ENCODE measurements around the gene ZNF628. TPM values are rescaled to one million over a fixed set of nuclear protein-coding genes. Genes with fewer than 3 reads are reported as not detected.

Gene ZNF628
- total RNA-seq, 4 donors from 2014 or later: 5.1 to 16.6 (median 11.9) TPM

- H3K4me1 ChIP-seq: peaks cover 11 to 38% (median 33%) of the 10 kb centered on the region in 4 donors
- TF ChIP-seq EP300 (IDR thresholded peaks at IDR 0.05): no peak
- TF ChIP-seq CTCF (IDR thresholded peaks at IDR 0.05): peak in 1 of 3 experiments; percentile 17
- TF ChIP-seq POLR2AphosphoS5 (IDR thresholded peaks at IDR 0.05): peak; percentile 79 to 89
- peak; percentile 75 for TF ChIP-seq POLR2A (IDR thresholded peaks at IDR 0.05; ENCODE audit: low read depth)
- H3K27me3 ChIP-seq: no peaks in the 10 kb centered on the region
These were observed 15.0 kb upstream of the ZNF628 start, which contains the start of gene ISOC2 for GRCh38 chr19:55461259-55461973. TSS of gene ISOC2 (minus strand) at chr19:55461642. CDS start at chr19:55456486, 5,156 bp downstream.

GRCh38 chr19:55461974-55462626 lies 14.3 kb upstream of the ZNF628 start:
- peaks cover 11 to 38% (median 33%) of the 10 kb centered on the region in 4 donors for H3K4me1 ChIP-seq
- H3K27ac ChIP-seq (replicated peaks in 1 of 4): peak overlapping the region; percentile 88 to 96 (median 94)
- peak overlapping the region; percentile 79 to 95 (median 84) for H3K4me3 ChIP-seq
- no peaks in the 10 kb centered on the region for H3K9me3 ChIP-seq
- intact Hi-C loops (cut with DNase I): no loop called here
- DNase-seq (ENCODE audit: extremely low spot score): no peak
- TF ChIP-seq POLR2AphosphoS5 (IDR thresholded peaks at IDR 0.05) (no peak), EP300 (IDR thresholded peaks at IDR 0.05) (no peak)
- no peaks in the 10 kb centered on the region for H3K36me3 ChIP-seq
- no peaks in the 10 kb centered on the region for H3K27me3 ChIP-seq
- WGBS: 13% methylated on average over 27 of the region's 27 CpGs

More at GRCh38 chr19:55461259-55461973, 15.0 kb upstream of the ZNF628 start, which contains the start of gene ISOC2:
- intact Hi-C loops (cut with DNase I): no loop called here
- peak within 1 kb of the TSS; percentile 93 to 97 (median 95) for H3K27ac ChIP-seq (replicated peaks in 1 of 4)
- no peaks in the 10 kb centered on the region for H3K9me3 ChIP-seq
- H3K36me3 ChIP-seq: peaks cover 0 to 6% (median under 1%) of the 10 kb centered on the region in 4 donors
- WGBS: 0% methylated on average over 5 of the region's 54 CpGs
- H3K4me3 ChIP-seq: peak within 1 kb of the TSS; percentile 79 to 95 (median 84)
- DNase-seq (ENCODE audit: extremely low spot score): peak; percentile 100

GRCh38 chr19:55462722-55463121 lies 13.7 kb upstream of the ZNF628 start:
- no peak overlapping the region for H3K27ac ChIP-seq (replicated peaks in 1 of 4)
- WGBS: 83% methylated on average over 11 of the region's 11 CpGs
- intact Hi-C loops (cut with DNase I): no loop called here
- TF ChIP-seq EP300 (IDR thresholded peaks at IDR 0.05) (no peak), POLR2AphosphoS5 (IDR thresholded peaks at IDR 0.05) (no peak), POLR2A (IDR thresholded peaks at IDR 0.05; ENCODE audit: low read depth) (no peak), CTCF (IDR thresholded peaks at IDR 0.05) (no peak)
- H3K36me3 ChIP-seq: no peaks in the 10 kb centered on the region
- DNase-seq (ENCODE audit: extremely low spot score): no peak
- H3K4me3 ChIP-seq: no peak overlapping the region
- H3K27me3 ChIP-seq: no peaks in the 10 kb centered on the region
- no peaks in the 10 kb centered on the region for H3K9me3 ChIP-seq
- H3K4me1 ChIP-seq: peaks cover 15 to 42% (median 36%) of the 10 kb centered on the region in 4 donors

- TF ChIP-seq CTCF (IDR thresholded peaks at IDR 0.05) (no peak), EP300 (IDR thresholded peaks at IDR 0.05) (no peak), POLR2AphosphoS5 (IDR thresholded peaks at IDR 0.05) (no peak), POLR2A (IDR thresholded peaks at IDR 0.05; ENCODE audit: low read depth) (no peak)
- Histone ChIP-seq H3K4me3 (no peak overlapping the region), H3K4me1 (peaks cover 19 to 45% (median 42%) of the 10 kb centered on the region in 4 donors), H3K27ac (replicated peaks in 1 of 4) (no peak overlapping the region), H3K36me3 (no peaks in the 10 kb centered on the region), H3K9me3 (no peaks in the 10 kb centered on the region), H3K27me3 (no peaks in the 10 kb centered on the region)
- intact Hi-C loops (cut with DNase I): no loop called here
- DNase-seq (ENCODE audit: extremely low spot score): no peak
- WGBS: 71% methylated on average over 9 of the region's 15 CpGs
These were observed 12.8 kb upstream of the ZNF628 start for GRCh38 chr19:55463583-55464031.

GRCh38 chr19:55464039-55464661 lies 12.3 kb upstream of the ZNF628 start:
- TF ChIP-seq POLR2A (IDR thresholded peaks at IDR 0.05; ENCODE audit: low read depth) (no peak), CTCF (IDR thresholded peaks at IDR 0.05) (no peak), EP300 (IDR thresholded peaks at IDR 0.05) (no peak), POLR2AphosphoS5 (IDR thresholded peaks at IDR 0.05) (no peak)
- H3K9me3 ChIP-seq: no peaks in the 10 kb centered on the region
- H3K4me3 ChIP-seq: no peak overlapping the region
- peaks cover 19 to 43% (median 39%) of the 10 kb centered on the region in 4 donors for H3K4me1 ChIP-seq
- no peak overlapping the region for H3K27ac ChIP-seq (replicated peaks in 1 of 4)
- no peaks in the 10 kb centered on the region for H3K36me3 ChIP-seq
- no peak for DNase-seq (ENCODE audit: extremely low spot score)
- 84% methylated on average over 15 of the region's 23 CpGs for WGBS
- intact Hi-C loops (cut with DNase I): no loop called here
- H3K27me3 ChIP-seq: no peaks in the 10 kb centered on the region
